ENCODE measurements around the gene ZNG1F.
"Not testable (repeated sequence)": the region's sequence is repeated elsewhere in the genome, so short reads cannot be mapped to it uniquely, and the experiment has no call there.

DNA sequence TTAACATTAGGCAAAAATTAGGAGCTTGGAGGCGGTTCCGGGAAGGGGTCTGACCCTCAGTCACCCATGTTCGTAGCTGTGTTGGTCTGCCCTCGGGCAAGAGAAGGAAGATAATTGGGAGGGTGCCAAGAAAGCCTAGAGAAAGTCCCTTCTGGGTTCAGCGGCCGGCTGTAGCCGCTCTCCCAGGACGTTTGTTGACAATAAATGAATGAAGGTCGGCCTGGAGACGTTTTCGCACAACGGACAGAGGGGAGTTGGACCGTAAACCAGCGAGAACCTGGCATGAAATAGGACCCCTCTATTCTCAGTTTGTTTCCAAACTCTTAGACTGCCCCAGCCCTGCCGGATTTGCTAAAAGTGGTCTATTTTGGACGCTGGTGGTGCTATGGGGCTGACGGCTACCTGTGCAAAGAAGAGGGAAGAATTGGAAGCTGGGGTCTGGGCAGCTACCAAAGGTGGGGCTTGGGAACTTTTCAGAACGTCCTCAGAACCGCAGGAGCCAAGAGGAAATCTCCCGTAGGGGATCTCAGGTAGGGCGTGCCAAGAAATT is 63.9 kb downstream of the ZNG1F start:
- TF ChIP-seq, protein P1, sequence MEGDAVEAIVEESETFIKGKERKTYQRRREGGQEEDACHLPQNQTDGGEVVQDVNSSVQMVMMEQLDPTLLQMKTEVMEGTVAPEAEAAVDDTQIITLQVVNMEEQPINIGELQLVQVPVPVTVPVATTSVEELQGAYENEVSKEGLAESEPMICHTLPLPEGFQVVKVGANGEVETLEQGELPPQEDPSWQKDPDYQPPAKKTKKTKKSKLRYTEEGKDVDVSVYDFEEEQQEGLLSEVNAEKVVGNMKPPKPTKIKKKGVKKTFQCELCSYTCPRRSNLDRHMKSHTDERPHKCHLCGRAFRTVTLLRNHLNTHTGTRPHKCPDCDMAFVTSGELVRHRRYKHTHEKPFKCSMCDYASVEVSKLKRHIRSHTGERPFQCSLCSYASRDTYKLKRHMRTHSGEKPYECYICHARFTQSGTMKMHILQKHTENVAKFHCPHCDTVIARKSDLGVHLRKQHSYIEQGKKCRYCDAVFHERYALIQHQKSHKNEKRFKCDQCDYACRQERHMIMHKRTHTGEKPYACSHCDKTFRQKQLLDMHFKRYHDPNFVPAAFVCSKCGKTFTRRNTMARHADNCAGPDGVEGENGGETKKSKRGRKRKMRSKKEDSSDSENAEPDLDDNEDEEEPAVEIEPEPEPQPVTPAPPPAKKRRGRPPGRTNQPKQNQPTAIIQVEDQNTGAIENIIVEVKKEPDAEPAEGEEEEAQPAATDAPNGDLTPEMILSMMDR (IDR thresholded peaks at IDR 0.05): not testable (repeated sequence)
- TF ChIP-seq EP300 (IDR thresholded peaks at IDR 0.05); RFX5 (IDR thresholded peaks at IDR 0.05); POLR2A (IDR thresholded peaks at IDR 0.05; ENCODE audit: low read length); PHF8 (IDR thresholded peaks at IDR 0.05; ENCODE audit: borderline replicate concordance, low read depth); EHMT2 (IDR thresholded peaks at IDR 0.05; ENCODE audit: low read depth): not testable (repeated sequence)
- TF ChIP-seq, protein P2, sequence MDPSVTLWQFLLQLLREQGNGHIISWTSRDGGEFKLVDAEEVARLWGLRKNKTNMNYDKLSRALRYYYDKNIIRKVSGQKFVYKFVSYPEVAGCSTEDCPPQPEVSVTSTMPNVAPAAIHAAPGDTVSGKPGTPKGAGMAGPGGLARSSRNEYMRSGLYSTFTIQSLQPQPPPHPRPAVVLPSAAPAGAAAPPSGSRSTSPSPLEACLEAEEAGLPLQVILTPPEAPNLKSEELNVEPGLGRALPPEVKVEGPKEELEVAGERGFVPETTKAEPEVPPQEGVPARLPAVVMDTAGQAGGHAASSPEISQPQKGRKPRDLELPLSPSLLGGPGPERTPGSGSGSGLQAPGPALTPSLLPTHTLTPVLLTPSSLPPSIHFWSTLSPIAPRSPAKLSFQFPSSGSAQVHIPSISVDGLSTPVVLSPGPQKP (IDR thresholded peaks at IDR 0.05; ENCODE audit: low read depth, low read length): not testable (repeated sequence)
